ENCODE measurements around the gene INPP5A. TPM values are rescaled to one million over a fixed set of nuclear protein-coding genes. Genes with fewer than 3 reads are reported as not detected.

Gene INPP5A
- total RNA-seq, 1 donor from 2014 or later: 35.4 TPM

DNA sequence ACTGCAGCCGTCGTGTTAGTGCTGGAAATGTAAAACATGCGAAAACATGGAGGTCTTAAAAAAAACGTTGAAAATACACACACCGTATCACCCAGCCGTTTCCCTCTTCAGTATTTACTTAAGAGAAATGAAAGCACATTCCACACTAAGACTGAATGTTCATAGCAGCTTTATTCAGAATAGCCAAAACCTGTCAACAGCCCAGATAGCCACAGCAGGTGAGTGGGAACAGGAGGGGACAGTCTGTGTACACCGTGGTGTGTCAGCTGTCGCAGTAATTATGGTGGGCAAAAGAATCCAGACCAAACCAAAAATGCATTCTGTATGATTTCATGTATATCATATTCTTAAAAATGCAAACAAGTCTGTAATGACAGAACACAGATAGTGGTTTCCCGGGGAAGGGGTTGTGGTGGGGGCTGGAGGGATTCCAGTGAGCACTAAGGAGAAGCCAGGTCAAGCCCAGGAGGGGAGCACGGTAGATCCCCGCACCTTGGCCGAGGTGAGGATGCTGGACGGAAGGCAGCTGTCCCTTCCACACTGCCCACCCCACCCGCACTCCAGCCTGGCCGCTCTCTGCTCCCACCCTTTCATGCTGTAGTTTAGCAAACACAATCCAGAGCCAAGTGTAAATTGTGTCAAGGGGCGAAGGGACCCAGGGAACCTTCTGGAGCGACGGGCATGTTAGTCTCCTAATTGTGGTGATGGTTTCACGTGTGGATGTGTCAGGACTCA is 124.8 kb downstream of the INPP5A start:
- Mint-ChIP-seq H3K4me1 (peaks cover 4% of the 10 kb centered on the region), H3K27me3 (ENCODE audit: low read depth) (peaks cover 7% of the 10 kb centered on the region), H3K36me3 (ENCODE audit: low read depth) (peaks cover 7% of the 10 kb centered on the region), H3K9me3 (no peaks in the 10 kb centered on the region), H3K4me3 (no peak overlapping the region), H3K27ac (ENCODE audit: unreplicated experiment) (no peak overlapping the region)
- TF ChIP-seq, protein P1, sequence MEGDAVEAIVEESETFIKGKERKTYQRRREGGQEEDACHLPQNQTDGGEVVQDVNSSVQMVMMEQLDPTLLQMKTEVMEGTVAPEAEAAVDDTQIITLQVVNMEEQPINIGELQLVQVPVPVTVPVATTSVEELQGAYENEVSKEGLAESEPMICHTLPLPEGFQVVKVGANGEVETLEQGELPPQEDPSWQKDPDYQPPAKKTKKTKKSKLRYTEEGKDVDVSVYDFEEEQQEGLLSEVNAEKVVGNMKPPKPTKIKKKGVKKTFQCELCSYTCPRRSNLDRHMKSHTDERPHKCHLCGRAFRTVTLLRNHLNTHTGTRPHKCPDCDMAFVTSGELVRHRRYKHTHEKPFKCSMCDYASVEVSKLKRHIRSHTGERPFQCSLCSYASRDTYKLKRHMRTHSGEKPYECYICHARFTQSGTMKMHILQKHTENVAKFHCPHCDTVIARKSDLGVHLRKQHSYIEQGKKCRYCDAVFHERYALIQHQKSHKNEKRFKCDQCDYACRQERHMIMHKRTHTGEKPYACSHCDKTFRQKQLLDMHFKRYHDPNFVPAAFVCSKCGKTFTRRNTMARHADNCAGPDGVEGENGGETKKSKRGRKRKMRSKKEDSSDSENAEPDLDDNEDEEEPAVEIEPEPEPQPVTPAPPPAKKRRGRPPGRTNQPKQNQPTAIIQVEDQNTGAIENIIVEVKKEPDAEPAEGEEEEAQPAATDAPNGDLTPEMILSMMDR (conservative IDR thresholded peaks at IDR 0.05): no peak
- no peak for DNase-seq (ENCODE audit: low read depth, low spot score)

DNA sequence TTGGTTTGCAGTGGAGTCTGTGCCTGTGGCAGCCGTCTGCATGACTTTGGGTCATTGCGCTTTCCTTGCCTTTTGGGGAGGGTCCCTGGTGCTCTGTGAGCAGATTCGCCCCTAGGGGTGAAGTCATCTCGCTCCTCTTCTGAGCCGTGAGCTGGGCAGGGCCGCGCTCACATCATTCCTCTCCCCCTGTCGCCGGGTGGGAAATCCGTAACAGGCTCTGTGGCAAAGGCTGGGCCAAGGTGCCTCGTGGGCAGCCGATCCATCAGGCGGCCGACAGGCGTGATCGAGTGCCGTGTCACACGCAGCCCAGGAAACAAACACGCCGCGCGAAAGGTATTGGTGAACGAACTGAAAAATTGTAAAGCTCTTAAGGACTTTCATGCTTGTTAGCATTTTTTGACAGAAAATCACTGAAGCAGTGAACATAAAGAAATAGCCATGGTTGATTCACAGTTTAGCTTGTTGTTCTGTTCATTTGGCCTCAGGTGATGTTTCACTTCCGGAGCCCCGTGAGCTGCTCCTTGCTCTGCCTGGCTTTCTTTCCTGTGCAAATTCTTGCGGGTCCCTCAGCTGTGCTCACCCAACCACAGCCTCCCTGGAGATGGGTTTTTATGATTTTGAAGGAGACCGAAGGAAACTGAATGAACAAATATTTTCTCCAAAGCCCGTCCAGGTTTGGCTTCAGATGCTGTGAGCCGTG is 126.2 kb downstream of the INPP5A start:
- H3K4me3 Mint-ChIP-seq: no peak overlapping the region
- peaks cover 7% of the 10 kb centered on the region for H3K36me3 Mint-ChIP-seq (ENCODE audit: low read depth)
- TF ChIP-seq, protein P1 (conservative IDR thresholded peaks at IDR 0.05): no peak
- DNase-seq (ENCODE audit: low read depth, low spot score): no peak
- H3K4me1 Mint-ChIP-seq: peaks cover 4% of the 10 kb centered on the region
- H3K27me3 Mint-ChIP-seq (ENCODE audit: low read depth): peaks cover 7% of the 10 kb centered on the region
- H3K9me3 Mint-ChIP-seq: no peaks in the 10 kb centered on the region
- H3K27ac Mint-ChIP-seq (ENCODE audit: unreplicated experiment): no peak overlapping the region

DNA sequence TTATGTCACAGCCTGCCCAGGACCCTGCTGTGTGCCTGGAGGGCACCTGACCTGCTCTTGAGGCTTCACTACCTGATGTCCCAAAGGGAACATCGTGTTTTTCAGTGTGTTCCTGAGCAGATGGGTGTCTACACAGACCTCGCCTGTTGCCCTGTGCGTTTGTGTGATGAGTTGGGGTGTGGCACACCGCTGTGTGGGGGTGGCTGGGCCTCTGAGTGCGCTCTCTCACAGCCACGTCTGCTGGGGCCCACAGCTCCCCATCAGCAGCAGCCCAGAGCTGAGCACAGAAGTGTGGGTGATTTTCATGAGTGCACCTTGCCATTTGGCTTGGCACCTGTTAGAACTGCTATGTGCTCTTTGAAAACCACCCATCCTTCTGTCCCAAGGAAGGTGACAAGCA is 126.8 kb downstream of the INPP5A start:
- no peak overlapping the region for H3K4me3 Mint-ChIP-seq
- H3K27ac Mint-ChIP-seq (ENCODE audit: unreplicated experiment): no peak overlapping the region
- peaks cover 7% of the 10 kb centered on the region for H3K27me3 Mint-ChIP-seq (ENCODE audit: low read depth)
- H3K36me3 Mint-ChIP-seq (ENCODE audit: low read depth): peaks cover 7% of the 10 kb centered on the region
- TF ChIP-seq, protein P1 (conservative IDR thresholded peaks at IDR 0.05): no peak
- DNase-seq (ENCODE audit: low read depth, low spot score): no peak
- H3K9me3 Mint-ChIP-seq: no peaks in the 10 kb centered on the region
- peaks cover 4% of the 10 kb centered on the region for H3K4me1 Mint-ChIP-seq

DNA sequence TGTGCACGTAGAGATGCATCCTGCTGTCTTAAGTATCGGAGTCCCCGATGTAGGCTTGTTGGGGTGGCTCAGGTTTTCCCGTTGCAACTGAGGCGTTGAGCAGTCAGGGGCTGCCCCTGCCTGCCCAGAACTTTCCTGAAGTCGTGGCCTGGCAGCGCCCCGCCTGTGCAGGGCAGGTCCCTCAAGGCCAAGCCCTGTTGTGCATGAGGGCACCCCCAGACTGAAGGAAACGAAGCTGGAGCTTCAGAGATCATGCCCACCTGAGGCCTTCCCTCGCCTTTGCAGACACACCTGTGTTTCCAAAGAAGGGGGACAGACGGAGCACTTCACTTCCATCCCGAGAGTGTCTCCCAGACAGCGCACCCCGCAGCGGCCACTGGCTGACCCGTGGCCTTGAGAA is 127.3 kb downstream of the INPP5A start:
- Mint-ChIP-seq H3K27ac (ENCODE audit: unreplicated experiment) (no peak overlapping the region), H3K27me3 (ENCODE audit: low read depth) (peaks cover 7% of the 10 kb centered on the region), H3K9me3 (no peaks in the 10 kb centered on the region), H3K4me3 (no peak overlapping the region), H3K4me1 (peaks cover 4% of the 10 kb centered on the region), H3K36me3 (ENCODE audit: low read depth) (peaks cover 5% of the 10 kb centered on the region)
- TF ChIP-seq, protein P1 (conservative IDR thresholded peaks at IDR 0.05): no peak
- no peak for DNase-seq (ENCODE audit: low read depth, low spot score)

DNA sequence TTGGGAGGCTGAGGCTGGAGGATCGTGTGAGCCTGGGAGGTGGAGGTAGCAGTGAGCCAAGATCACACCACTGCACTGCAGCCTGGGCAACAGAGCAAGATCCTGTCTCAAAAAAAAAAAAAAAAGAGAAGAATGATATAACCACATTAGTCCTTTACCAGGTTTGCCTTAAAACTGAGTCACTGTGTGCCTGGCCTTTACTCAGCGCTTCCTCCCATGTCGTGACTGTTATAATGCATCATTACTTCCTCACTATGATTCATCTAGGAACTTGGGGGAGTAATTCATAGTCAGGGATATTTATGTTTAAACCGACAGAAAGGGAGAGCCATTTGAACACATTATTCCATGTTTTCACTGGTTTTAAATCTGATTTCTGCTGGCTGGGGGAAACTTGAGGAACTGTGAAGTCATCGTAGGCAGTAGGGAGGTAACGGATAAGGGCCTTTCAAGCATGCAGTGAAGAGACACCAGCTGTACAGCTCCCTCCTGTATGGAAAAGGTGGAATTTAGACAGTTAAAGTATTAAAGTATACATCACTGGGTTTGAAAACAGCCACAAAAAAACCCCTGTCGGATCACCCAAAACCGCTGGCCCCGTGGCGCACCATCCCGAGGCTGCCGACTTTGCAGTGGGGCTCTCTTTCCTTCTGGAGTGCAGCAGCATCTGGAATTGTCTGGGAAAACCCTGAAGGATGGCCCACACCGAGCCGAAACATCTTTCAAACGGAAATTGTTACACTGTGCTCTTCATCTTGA is 128.5 kb downstream of the INPP5A start:
- no peak overlapping the region for H3K27ac Mint-ChIP-seq (ENCODE audit: unreplicated experiment)
- DNase-seq (ENCODE audit: low read depth, low spot score): no peak
- no peaks in the 10 kb centered on the region for H3K9me3 Mint-ChIP-seq

More for the DNA sequence above, 128.5 kb downstream of the INPP5A start:
- Mint-ChIP-seq H3K4me1 (peaks cover 4% of the 10 kb centered on the region), H3K4me3 (no peak overlapping the region), H3K27me3 (ENCODE audit: low read depth) (peaks cover 2% of the 10 kb centered on the region), H3K36me3 (ENCODE audit: low read depth) (no peaks in the 10 kb centered on the region)
- TF ChIP-seq, protein P1 (conservative IDR thresholded peaks at IDR 0.05): no peak
